ENCODE results near the gene GADL1. TPM values are rescaled to one million over a fixed set of nuclear protein-coding genes. Genes with fewer than 3 reads are reported as not detected.

The GADL1 gene
- total and polyA plus RNA-seq, 7 experiments from 2014 or later = not detected

GRCh38 chr3:30711151-30711550, 183.3 kb downstream of the GADL1 start:
- peaks cover 5 to 36% (median 22%) of the 10 kb centered on the region in 7 donors for H3K4me1 Mint-ChIP-seq
- peaks cover 0 to 10% (median 3%) of the 10 kb centered on the region in 5 donors for H3K36me3 Mint-ChIP-seq
- peaks cover 0 to 9% (median 5%) of the 10 kb centered on the region in 11 donors for H3K9me3 Mint-ChIP-seq
- Histone ChIP-seq H3K36me3 (ENCODE audit: control insufficient read depth in 2 of 3, insufficient read depth in 3 of 3, low read length in 3 of 3) (no peaks in the 10 kb centered on the region), H3K4me1 (ENCODE audit: control insufficient read depth in 2 of 2, insufficient read depth in 2 of 2, low read length in 2 of 2) (peaks cover 0 to 11% of the 10 kb centered on the region in 2 donors), H3K4me3 (ENCODE audit: low read length) (no peak overlapping the region), H3K27me3 (ENCODE audit: control insufficient read depth in 2 of 2, insufficient read depth in 2 of 2, low read length in 2 of 2) (no peaks in the 10 kb centered on the region), H3K9me3 (ENCODE audit: control insufficient read depth in 2 of 3, low read length in 3 of 3) (no peaks in the 10 kb centered on the region), H3K27ac (ENCODE audit: low read depth, low read length) (no peak overlapping the region)
- POLR2A ChIA-PET = no interaction called here
- intact Hi-C loops (cut with micrococcal nuclease) = no loop called here
- H3K27me3 Mint-ChIP-seq = no peaks in the 10 kb centered on the region
- DNase-seq = no peak
- CTCF ChIA-PET = no interaction called here
- H3K4me3 Mint-ChIP-seq = no peak overlapping the region
- no peak for ATAC-seq
- H3K27ac Mint-ChIP-seq = no peak overlapping the region

GRCh38 chr3:30710017-30710416, 184.4 kb downstream of the GADL1 start:
- intact Hi-C loops (cut with micrococcal nuclease) = no loop called here
- Mint-ChIP-seq H3K27me3 (no peaks in the 10 kb centered on the region), H3K27ac (no peak overlapping the region), H3K4me3 (no peak overlapping the region), H3K4me1 (peaks cover 5 to 46% (median 33%) of the 10 kb centered on the region in 7 donors), H3K9me3 (peaks cover 0 to 9% (median 5%) of the 10 kb centered on the region in 11 donors), H3K36me3 (peaks cover 0 to 18% (median 3%) of the 10 kb centered on the region in 5 donors)
- POLR2A ChIA-PET = no interaction called here
- Histone ChIP-seq H3K27me3 (ENCODE audit: control insufficient read depth in 2 of 2, insufficient read depth in 2 of 2, low read length in 2 of 2) (no peaks in the 10 kb centered on the region), H3K9me3 (ENCODE audit: control insufficient read depth in 2 of 3, low read length in 3 of 3) (no peaks in the 10 kb centered on the region), H3K27ac (ENCODE audit: low read depth, low read length) (no peak overlapping the region), H3K4me1 (ENCODE audit: control insufficient read depth in 2 of 2, insufficient read depth in 2 of 2, low read length in 2 of 2) (peaks cover 0 to 11% of the 10 kb centered on the region in 2 donors), H3K4me3 (ENCODE audit: low read length) (no peak overlapping the region), H3K36me3 (ENCODE audit: control insufficient read depth in 2 of 3, insufficient read depth in 3 of 3, low read length in 3 of 3) (no peaks in the 10 kb centered on the region)
- no peak for ATAC-seq
- CTCF ChIA-PET = no interaction called here
- no peak for DNase-seq

GRCh38 chr3:30708472-30708871, 186.0 kb downstream of the GADL1 start:
- no peak overlapping the region for H3K27ac Mint-ChIP-seq
- peaks cover 0 to 27% (median 4%) of the 10 kb centered on the region in 5 donors for H3K36me3 Mint-ChIP-seq
- Histone ChIP-seq H3K36me3 (ENCODE audit: control insufficient read depth in 2 of 3, insufficient read depth in 3 of 3, low read length in 3 of 3) (no peaks in the 10 kb centered on the region), H3K27ac (ENCODE audit: low read depth, low read length) (no peak overlapping the region), H3K27me3 (ENCODE audit: control insufficient read depth in 2 of 2, insufficient read depth in 2 of 2, low read length in 2 of 2) (no peaks in the 10 kb centered on the region), H3K4me1 (ENCODE audit: control insufficient read depth in 2 of 2, insufficient read depth in 2 of 2, low read length in 2 of 2) (peaks cover 0 to 11% of the 10 kb centered on the region in 2 donors), H3K9me3 (ENCODE audit: control insufficient read depth in 2 of 3, low read length in 3 of 3) (no peaks in the 10 kb centered on the region), H3K4me3 (ENCODE audit: low read length) (no peak overlapping the region)
- ChIA-PET POLR2A (interaction anchor here (0.5 kb wide), 1 partner anchor 391 kb away, joined by 3 read pairs; no protein-coding TSS in a partner anchor), CTCF (no interaction called here)
- peaks cover 0 to 13% (median 6%) of the 10 kb centered on the region in 11 donors for H3K9me3 Mint-ChIP-seq
- intact Hi-C loops (cut with micrococcal nuclease) = no loop called here
- peaks cover 5 to 62% (median 44%) of the 10 kb centered on the region in 7 donors for H3K4me1 Mint-ChIP-seq
- DNase-seq = no peak
- no peak for ATAC-seq
- H3K4me3 Mint-ChIP-seq = no peak overlapping the region
- H3K27me3 Mint-ChIP-seq = no peaks in the 10 kb centered on the region

DNA sequence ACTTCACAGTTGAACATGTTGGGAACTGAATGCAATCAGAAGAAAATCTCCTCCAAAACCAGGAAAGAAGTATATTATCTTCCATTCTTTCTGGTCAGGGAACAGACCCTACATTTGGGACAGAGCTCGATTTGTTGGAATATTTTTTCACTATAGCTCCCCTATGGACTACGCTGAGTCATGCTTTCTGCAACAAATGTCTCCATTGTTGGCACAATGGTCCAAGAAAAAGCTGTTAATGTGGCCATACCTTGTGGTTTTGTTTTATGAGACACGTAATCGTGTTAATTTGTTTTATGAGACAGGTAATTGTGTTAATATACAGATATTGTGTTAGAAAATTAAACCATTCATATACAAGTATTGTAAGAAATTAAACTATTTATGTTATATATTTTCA, 186.6 kb downstream of the GADL1 start:
- Mint-ChIP-seq H3K27ac (no peak overlapping the region), H3K36me3 (peaks cover 0 to 33% (median 7%) of the 10 kb centered on the region in 5 donors), H3K27me3 (no peaks in the 10 kb centered on the region), H3K4me1 (peaks cover 5 to 64% (median 41%) of the 10 kb centered on the region in 7 donors), H3K9me3 (peaks cover 0 to 19% (median 10%) of the 10 kb centered on the region in 11 donors), H3K4me3 (no peak overlapping the region)
- no peaks in the 10 kb centered on the region for H3K36me3 ChIP-seq (ENCODE audit: control insufficient read depth in 2 of 3, insufficient read depth in 3 of 3, low read length in 3 of 3)
- ChIA-PET CTCF (interaction anchor here (0.9 kb wide), 1 partner anchor 10 kb away, joined by 5 read pairs; no protein-coding TSS in a partner anchor), POLR2A (interaction anchor here (0.5 kb wide), 1 partner anchor 390 kb away, joined by 3 read pairs; no protein-coding TSS in a partner anchor)
- intact Hi-C loops (cut with micrococcal nuclease) = loop anchor here in 1 of 2 donors (1.0 kb wide), 1 partner anchor 10 kb away; no protein-coding TSS in a partner anchor
- DNase-seq (no peak), ATAC-seq (no peak)
- no peak overlapping the region for H3K4me3 ChIP-seq (ENCODE audit: low read length)
- no peak overlapping the region for H3K27ac ChIP-seq (ENCODE audit: low read depth, low read length)
- H3K4me1 ChIP-seq (ENCODE audit: control insufficient read depth in 2 of 2, insufficient read depth in 2 of 2, low read length in 2 of 2) = peaks cover 0 to 11% of the 10 kb centered on the region in 2 donors
- peaks cover 0 to 5% (median 0%) of the 10 kb centered on the region in 3 experiments for H3K9me3 ChIP-seq (ENCODE audit: control insufficient read depth in 2 of 3, low read length in 3 of 3)
- H3K27me3 ChIP-seq (ENCODE audit: control insufficient read depth in 2 of 2, insufficient read depth in 2 of 2, low read length in 2 of 2) = no peaks in the 10 kb centered on the region

GRCh38 chr3:30704931-30705890, 189.2 kb downstream of the GADL1 start:
- peaks cover 0 to 11% of the 10 kb centered on the region in 2 donors for H3K4me1 ChIP-seq (ENCODE audit: control insufficient read depth in 2 of 2, insufficient read depth in 2 of 2, low read length in 2 of 2)
- H3K27me3 ChIP-seq (ENCODE audit: control insufficient read depth in 2 of 2, insufficient read depth in 2 of 2, low read length in 2 of 2) = no peaks in the 10 kb centered on the region
- no peaks in the 10 kb centered on the region for H3K36me3 ChIP-seq (ENCODE audit: control insufficient read depth in 2 of 3, insufficient read depth in 3 of 3, low read length in 3 of 3)
- Mint-ChIP-seq H3K36me3 (peaks cover 0 to 49% (median 10%) of the 10 kb centered on the region in 5 donors), H3K27me3 (no peaks in the 10 kb centered on the region), H3K9me3 (peaks cover 0 to 20% (median 12%) of the 10 kb centered on the region in 11 donors), H3K4me1 (peaks cover 8 to 76% (median 40%) of the 10 kb centered on the region in 7 donors), H3K27ac (peak overlapping the region in 8 of 9 donors; percentile 33 to 79 (median 43)), H3K4me3 (peak overlapping the region in 1 of 10 donors; percentile 10)
- CTCF ChIA-PET = interaction anchor here (0.6 kb wide), 1 partner anchor 26 kb away, joined by 4 read pairs; no protein-coding TSS in a partner anchor
- POLR2A ChIA-PET = no interaction called here
- DNase-seq (no peak), ATAC-seq (no peak)
- no peak overlapping the region for H3K4me3 ChIP-seq (ENCODE audit: low read length)
- intact Hi-C loops (cut with micrococcal nuclease) = no loop called here
- H3K27ac ChIP-seq (ENCODE audit: low read depth, low read length) = no peak overlapping the region
- H3K9me3 ChIP-seq (ENCODE audit: control insufficient read depth in 2 of 3, low read length in 3 of 3) = peaks cover 0 to 7% (median 0%) of the 10 kb centered on the region in 3 experiments

DNA sequence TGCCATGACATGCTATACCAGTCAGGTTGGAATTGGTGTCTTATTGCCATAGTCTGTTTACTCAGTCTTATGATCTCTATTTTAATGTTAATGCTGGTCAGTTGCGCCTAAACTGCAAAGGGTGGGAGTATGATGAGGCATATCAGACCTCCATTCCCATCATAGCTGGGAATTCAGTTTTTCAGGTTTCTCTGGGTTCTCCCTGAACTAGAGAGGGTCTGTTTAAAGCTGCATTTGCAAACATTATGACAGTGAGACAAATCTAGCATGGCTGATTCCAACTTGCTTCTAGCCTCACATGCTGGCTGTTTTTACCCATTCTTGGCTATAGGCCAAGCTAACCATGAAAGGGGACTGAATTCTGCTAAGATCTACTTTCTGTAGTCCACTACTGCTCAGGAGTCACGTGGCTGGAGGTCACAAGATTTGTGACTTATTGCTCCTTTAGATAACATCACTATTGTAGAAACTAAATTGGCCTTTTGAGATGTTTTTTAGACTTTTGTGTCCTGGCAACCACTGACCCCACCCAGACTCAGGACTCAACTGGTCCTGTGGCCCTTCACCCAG, 191.5 kb downstream of the GADL1 start:
- H3K9me3 ChIP-seq (ENCODE audit: control insufficient read depth in 2 of 3, low read length in 3 of 3) = peaks cover 0 to 7% (median 0%) of the 10 kb centered on the region in 3 experiments
- H3K4me1 ChIP-seq (ENCODE audit: control insufficient read depth in 2 of 2, insufficient read depth in 2 of 2, low read length in 2 of 2) = no peaks in the 10 kb centered on the region
- Mint-ChIP-seq H3K27me3 (no peaks in the 10 kb centered on the region), H3K4me3 (peak overlapping the region in 2 of 10 donors; percentile 9 to 19), H3K4me1 (peaks cover 6 to 64% (median 32%) of the 10 kb centered on the region in 7 donors), H3K36me3 (peaks cover 0 to 63% (median 22%) of the 10 kb centered on the region in 5 donors), H3K27ac (peak overlapping the region in 8 of 9 donors; percentile 15 to 86 (median 45)), H3K9me3 (peaks cover 0 to 16% (median 11%) of the 10 kb centered on the region in 11 donors)
- ChIA-PET CTCF (interaction anchor here (1.0 to 1.6 kb wide), 3 partner anchors 10 to 383 kb away, joined by 3 to 5 read pairs (median 4); no protein-coding TSS in a partner anchor), POLR2A (interaction anchor here (1.3 to 1.4 kb wide), 2 partner anchors 9 to 81 kb away, joined by 3 to 4 read pairs; no protein-coding TSS in a partner anchor)
- H3K27me3 ChIP-seq (ENCODE audit: control insufficient read depth in 2 of 2, insufficient read depth in 2 of 2, low read length in 2 of 2) = no peaks in the 10 kb centered on the region
- DNase-seq (no peak), ATAC-seq (no peak)
- H3K36me3 ChIP-seq (ENCODE audit: control insufficient read depth in 2 of 3, insufficient read depth in 3 of 3, low read length in 3 of 3) = no peaks in the 10 kb centered on the region
- H3K27ac ChIP-seq (ENCODE audit: low read depth, low read length) = no peak overlapping the region
- H3K4me3 ChIP-seq (ENCODE audit: low read length) = no peak overlapping the region
- intact Hi-C loops (cut with micrococcal nuclease) = no loop called here

Measured in naive thymus-derived CD4-positive, alpha-beta T cell (primary cell).